Measurements from ENCODE around the gene TESPA1. TPM values are rescaled to one million over a fixed set of nuclear protein-coding genes. Genes with fewer than 3 reads are reported as not detected.

Gene TESPA1, protein sequence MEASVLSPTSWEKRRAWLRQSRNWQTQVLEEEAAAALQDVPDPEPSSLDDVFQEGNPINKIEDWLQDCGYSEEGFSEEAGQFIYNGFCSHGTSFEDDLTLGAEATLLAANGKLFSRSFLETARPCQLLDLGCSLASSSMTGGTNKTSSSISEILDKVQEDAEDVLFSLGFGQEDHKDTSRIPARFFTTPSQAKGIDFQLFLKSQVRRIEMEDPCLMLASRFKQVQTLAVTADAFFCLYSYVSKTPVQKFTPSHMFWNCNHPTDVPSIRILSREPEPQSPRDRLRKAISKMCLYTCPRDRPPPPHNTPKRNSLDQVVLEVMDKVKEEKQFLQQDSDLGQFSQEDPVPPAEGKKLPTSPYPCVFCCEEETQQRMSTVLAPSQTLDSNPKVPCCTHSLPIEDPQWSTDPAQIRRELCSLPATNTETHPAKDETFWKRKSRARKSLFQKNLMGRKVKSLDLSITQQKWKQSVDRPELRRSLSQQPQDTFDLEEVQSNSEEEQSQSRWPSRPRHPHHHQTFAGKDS
- total RNA-seq = not detected in 2 replicates

DNA sequence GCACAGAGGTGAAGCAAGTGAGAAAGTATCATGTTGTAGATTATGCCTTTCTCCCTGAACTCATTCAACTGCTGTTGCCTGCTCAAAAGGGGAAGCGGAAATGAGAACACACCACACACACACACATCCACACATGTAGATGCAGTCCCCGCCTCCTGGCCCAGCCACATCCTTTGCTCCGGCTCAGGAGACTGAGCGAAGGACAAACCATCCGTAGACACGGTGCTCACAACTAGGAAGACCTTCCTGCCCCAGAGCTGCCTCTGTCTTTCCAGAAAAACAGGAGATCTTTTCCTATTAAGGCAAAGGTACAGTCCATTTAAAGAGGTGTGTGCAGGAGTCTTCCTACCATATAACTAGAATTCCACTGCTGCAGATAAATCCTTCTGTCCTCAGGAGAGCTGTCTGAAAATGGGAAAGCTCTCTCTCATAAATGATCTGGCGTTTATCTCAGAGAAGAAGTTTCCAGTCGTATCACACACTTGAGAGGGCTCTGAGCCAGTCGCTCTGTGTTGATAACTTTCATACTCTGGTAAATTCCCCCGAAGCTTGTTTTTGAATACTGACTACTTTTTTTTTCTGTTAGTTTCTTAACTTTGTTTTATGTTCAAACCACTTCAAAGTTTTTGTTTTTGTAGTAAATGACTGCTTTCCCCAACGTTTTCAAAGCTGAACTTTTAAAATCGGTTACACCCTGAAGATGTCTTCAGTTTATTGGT is at the start of gene TESPA1:
Gene TESPA1 (minus strand): TSS at position 105 of the 719 bp plus-strand sequence. CDS start 10,200 bp downstream, outside the sequence.

DNA sequence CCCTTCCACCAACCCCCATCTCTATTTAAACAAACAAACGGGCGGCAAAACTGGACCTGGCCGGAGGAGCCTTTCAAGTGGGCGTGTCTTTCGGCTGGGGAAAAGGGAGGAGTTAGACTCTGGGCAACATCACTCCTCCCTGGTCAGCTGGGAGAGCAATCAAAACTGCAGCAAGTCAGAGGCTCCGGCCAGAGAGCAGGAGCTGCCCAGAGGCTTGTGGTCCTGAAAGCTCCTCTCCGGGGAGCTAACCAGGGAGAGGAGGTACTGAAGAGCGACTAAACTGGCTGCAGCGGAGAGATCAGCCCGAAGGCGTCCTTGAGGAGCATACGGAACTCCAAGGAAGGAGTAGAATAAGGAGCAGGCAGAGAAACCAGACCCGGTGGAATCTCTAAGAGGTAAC is 35.2 kb upstream of the TESPA1 start, which contains the start of gene NEUROD4:
Gene NEUROD4 (plus strand): TSS at position 191 of the 400 bp plus-strand sequence. CDS start 6,466 bp downstream, outside the sequence.

Other genes with a start within 250 kb of the TESPA1 start
- 4.7 TPM in 1 of 2 replicates, not detected in the other for gene MUCL1, start 130.2 kb downstream of the TESPA1 start, total RNA-seq
- gene NEUROD4, start 35.2 kb upstream of the TESPA1 start, total RNA-seq = not detected in 2 replicates
- not detected in 2 replicates for gene OR9K2, start 141.6 kb upstream of the TESPA1 start, total RNA-seq
- gene OR10A7, start 236.3 kb upstream of the TESPA1 start, total RNA-seq = not detected in 2 replicates